Measurements from ENCODE around the gene SETD1B. TPM values are rescaled to one million over a fixed set of nuclear protein-coding genes. Genes with fewer than 3 reads are reported as not detected.

Gene SETD1B
- total RNA-seq, 1 donor from 2014 or later = 7.9 TPM

GRCh38 chr12:121802485-121802842, 1.3 kb upstream of the SETD1B start:
- H3K4me1 ChIP-seq = peaks cover 79% of the 10 kb centered on the region
- no peak for TF ChIP-seq CTCF (IDR thresholded peaks at IDR 0.05; ENCODE audit: borderline replicate concordance)

GRCh38 chr12:121802843-121803698, 738 bp upstream of the SETD1B start:
- peak overlapping the region; percentile 100 for H3K27ac ChIP-seq (replicated peaks)
- H3K4me3 ChIP-seq = peak overlapping the region; percentile 81
- no peaks in the 10 kb centered on the region for H3K27me3 ChIP-seq (ENCODE audit: low read depth)
- H3K4me1 ChIP-seq = peaks cover 76% of the 10 kb centered on the region
- DNase-seq = peak; percentile 89
- peaks cover 4% of the 10 kb centered on the region for H3K36me3 ChIP-seq
- no peak for TF ChIP-seq CTCF (IDR thresholded peaks at IDR 0.05; ENCODE audit: borderline replicate concordance)
- no peaks in the 10 kb centered on the region for H3K9me3 ChIP-seq (replicated peaks)
- intact Hi-C loops (cut with micrococcal nuclease) = no loop called here

More at GRCh38 chr12:121802485-121802842, 1.3 kb upstream of the SETD1B start:
- intact Hi-C loops (cut with micrococcal nuclease) = no loop called here
- H3K27ac ChIP-seq (replicated peaks) = peak overlapping the region; percentile 100
- no peaks in the 10 kb centered on the region for H3K27me3 ChIP-seq (ENCODE audit: low read depth)
- DNase-seq = no peak
- peak overlapping the region; percentile 81 for H3K4me3 ChIP-seq
- H3K9me3 ChIP-seq (replicated peaks) = no peaks in the 10 kb centered on the region
- no peaks in the 10 kb centered on the region for H3K36me3 ChIP-seq

- H3K27ac ChIP-seq (replicated peaks) = peak overlapping the region; percentile 100
- intact Hi-C loops (cut with micrococcal nuclease) = no loop called here
- H3K27me3 ChIP-seq (ENCODE audit: low read depth) = no peaks in the 10 kb centered on the region
- H3K4me1 ChIP-seq = peaks cover 61% of the 10 kb centered on the region
- peaks cover 18% of the 10 kb centered on the region for H3K36me3 ChIP-seq
- H3K4me3 ChIP-seq = peak overlapping the region; percentile 81
- peak; percentile 38 for DNase-seq
- no peaks in the 10 kb centered on the region for H3K9me3 ChIP-seq (replicated peaks)
- no peak for TF ChIP-seq CTCF (IDR thresholded peaks at IDR 0.05; ENCODE audit: borderline replicate concordance)
These were observed 755 bp downstream of the SETD1B start for GRCh38 chr12:121804417-121805111.

- no peak for TF ChIP-seq CTCF (IDR thresholded peaks at IDR 0.05; ENCODE audit: borderline replicate concordance)
- no peak for DNase-seq
- H3K4me1 ChIP-seq = peaks cover 58% of the 10 kb centered on the region
- peak overlapping the region; percentile 81 for H3K4me3 ChIP-seq
- H3K36me3 ChIP-seq = peaks cover 27% of the 10 kb centered on the region
- H3K27me3 ChIP-seq (ENCODE audit: low read depth) = no peaks in the 10 kb centered on the region
- no peaks in the 10 kb centered on the region for H3K9me3 ChIP-seq (replicated peaks)
- intact Hi-C loops (cut with micrococcal nuclease) = no loop called here
- H3K27ac ChIP-seq (replicated peaks) = peak overlapping the region; percentile 100
These were observed 1.6 kb downstream of the SETD1B start for GRCh38 chr12:121805171-121806008.

- peaks cover 61% of the 10 kb centered on the region for H3K4me1 ChIP-seq
- intact Hi-C loops (cut with micrococcal nuclease) = no loop called here
- no peak for DNase-seq
- H3K27me3 ChIP-seq (ENCODE audit: low read depth) = no peaks in the 10 kb centered on the region
- TF ChIP-seq CTCF (IDR thresholded peaks at IDR 0.05; ENCODE audit: borderline replicate concordance) = no peak
- H3K36me3 ChIP-seq = peaks cover 34% of the 10 kb centered on the region
- H3K4me3 ChIP-seq = peak overlapping the region; percentile 81
- H3K9me3 ChIP-seq (replicated peaks) = no peaks in the 10 kb centered on the region
- H3K27ac ChIP-seq (replicated peaks) = peak overlapping the region; percentile 100
These were observed 2.3 kb downstream of the SETD1B start for GRCh38 chr12:121806009-121806545.
